GM18861 (cell line): ENCODE results near the gene GM2A.

Source experiments
- ATAC-seq: cut with Tn5 transposase; IDR thresholded peaks from one replicate; pipeline ENCODE4 v1.9.1; 2021; ENCODE audit not compliant: unreplicated experiment

GM2A gene

DNA sequence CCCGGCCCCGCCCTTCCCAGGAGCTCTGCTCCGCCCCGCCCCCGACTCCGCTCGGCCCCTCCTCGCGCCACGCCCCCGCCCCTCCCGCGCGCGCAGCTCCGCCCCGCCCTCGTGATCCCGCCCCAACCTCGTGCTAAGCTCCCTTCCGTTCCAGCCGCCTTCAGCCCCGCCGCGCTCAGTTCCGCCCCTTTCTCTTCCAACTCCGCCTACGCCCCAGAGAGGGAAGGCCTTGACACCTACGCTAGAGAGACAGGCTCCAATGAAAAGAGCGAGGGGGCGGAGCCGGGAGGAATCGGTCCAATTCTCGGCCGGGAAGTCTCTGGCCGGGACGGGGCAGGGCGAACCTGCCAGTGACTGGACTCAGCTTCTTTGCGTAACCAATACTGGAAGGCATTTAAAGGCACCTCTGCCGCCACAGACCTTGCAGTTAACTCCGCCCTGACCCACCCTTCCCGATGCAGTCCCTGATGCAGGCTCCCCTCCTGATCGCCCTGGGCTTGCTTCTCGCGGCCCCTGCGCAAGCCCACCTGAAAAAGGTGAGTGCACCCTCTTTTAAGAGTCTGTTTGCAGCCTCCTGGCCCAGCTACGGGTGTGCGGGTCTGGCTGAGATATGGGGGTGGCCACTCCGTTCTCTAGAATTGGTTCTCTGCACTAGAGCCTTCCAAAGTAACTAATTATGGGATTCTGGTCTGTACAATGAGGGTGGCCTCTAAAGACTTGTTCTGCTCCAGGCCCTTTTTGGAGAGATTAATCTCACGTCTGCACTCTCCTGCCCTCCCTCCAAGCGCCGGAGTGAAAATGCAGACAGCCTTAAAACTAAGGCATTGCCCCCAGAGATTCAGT is at the start of gene GM2A:
TSS of gene GM2A (plus strand) at position 424 of the 843 bp plus-strand sequence. CDS start at position 456, 32 bp downstream.
- ATAC-seq, result peak; percentile 78

DNA sequence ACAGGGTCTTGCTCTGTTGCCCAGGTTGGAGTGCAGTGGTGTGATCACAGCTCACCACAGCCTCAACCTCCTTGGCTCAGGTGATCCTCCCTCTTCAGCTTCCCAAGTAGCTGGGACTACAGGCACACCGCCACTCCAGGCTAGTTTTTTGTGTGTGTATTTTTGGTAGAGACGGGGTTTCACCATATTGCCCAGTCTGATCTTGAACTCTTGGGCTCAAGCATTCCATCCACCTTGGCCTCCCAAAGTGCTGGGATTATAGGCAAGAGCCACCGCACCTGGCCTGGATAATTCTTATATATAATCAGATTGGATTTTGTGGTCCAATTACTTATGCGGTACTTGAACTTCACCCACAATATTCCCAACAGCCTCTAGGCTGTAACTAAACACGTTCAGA is 48.9 kb upstream of the GM2A start:
- no peak for ATAC-seq

- no peak for ATAC-seq
Measured at GRCh38 chr5:151205411-151205810, 47.6 kb upstream of the GM2A start.

GRCh38 chr5:151208481-151208914 is 44.5 kb upstream of the GM2A start:
- no peak for ATAC-seq

DNA sequence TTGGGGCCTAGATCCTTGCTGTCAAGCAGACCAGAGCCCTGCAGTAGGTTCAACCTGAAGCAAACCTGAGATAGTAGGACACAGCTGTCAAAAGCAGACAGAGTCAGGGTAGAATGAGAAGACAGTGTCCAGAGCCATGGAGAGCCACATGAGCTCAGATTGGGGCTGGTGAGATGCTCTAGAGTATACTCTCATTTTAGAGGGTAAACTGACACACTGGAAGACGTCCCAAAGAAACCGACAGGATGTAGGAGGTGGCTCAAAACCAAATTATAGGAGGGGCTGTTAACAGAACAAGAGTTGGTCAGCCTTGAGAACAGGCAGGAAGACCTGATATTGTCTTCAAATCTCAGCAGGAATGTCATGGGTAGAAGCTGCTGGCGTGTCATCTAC is 40.6 kb upstream of the GM2A start:
- no peak for ATAC-seq

- ATAC-seq, result peak; percentile 71
Measured at GRCh38 chr5:151213803-151214613, 39.0 kb upstream of the GM2A start.

DNA sequence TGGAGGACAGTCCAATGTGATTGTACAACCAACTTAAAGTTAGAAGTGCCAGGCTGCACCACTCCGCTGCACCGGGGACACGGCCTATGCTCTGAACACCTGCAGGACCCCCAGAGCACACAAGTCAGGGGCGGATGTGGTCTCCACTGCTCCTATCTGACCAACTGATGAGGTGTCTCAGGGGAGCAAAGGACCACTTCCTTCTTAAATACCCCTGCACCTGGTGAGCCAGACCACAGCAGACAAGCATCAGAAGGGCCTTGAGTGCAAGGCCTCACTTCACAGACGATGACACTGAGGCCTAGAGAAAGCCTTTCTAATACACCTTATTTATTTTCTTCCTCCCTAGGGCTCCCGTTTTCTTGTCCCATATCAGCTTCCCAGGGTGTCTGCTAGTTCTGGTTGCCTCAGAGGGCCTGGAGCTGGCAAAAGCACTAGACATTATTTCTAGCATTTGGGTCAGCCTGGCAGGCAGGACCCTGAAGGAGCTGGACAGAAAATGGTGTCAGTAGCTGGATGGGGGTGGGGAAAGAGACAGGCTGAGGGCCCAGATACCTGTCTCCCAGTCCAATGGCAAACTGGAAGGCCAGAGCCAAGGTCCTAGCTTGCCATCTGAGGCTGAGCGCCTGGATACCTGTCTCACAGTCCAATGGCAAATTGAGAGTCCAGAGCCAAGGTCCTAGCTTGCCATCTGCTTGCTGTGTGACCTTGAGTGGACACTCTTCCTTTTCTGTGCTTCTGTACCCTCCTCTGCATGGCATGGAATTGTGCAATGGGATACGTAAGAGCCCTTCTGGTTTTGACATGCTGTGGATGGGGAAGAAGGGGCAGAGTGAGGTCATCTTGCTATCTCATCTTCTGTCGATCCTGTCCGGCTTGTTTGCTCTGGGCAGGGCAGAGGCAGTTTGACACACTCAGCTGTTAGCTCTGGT is 38.1 kb upstream of the GM2A start:
- ATAC-seq, result peak; percentile 43

GRCh38 chr5:151215546-151215880 is 37.5 kb upstream of the GM2A start:
- ATAC-seq, result no peak

GRCh38 chr5:151216781-151217180 is 36.2 kb upstream of the GM2A start:
- ATAC-seq, result no peak

DNA sequence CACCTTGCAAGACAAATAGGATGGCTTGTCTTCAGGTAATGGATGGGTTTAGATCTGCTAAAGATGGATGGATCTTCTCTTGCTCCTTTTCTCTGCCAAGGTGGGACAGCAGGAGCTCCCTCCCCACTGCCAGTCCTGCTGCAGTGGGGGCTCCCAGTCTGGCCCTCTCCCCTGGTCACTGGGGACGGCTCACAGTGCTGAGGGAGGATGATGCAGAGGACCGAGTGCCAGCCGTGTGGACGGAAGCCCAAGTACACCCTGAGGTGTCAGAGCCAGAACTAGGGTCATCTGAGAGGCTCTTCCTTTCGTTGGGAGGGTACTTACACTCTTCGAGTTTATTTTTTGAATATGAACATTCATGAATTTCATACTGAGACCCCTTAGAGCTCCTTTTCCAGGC is 34.8 kb upstream of the GM2A start:
- no peak for ATAC-seq

GRCh38 chr5:151219138-151219537 is 33.8 kb upstream of the GM2A start:
- ATAC-seq, result no peak

- no peak for ATAC-seq
Measured at GRCh38 chr5:151219789-151220188, 33.2 kb upstream of the GM2A start.

GRCh38 chr5:151221574-151221973 is 31.4 kb upstream of the GM2A start:
- no peak for ATAC-seq

DNA sequence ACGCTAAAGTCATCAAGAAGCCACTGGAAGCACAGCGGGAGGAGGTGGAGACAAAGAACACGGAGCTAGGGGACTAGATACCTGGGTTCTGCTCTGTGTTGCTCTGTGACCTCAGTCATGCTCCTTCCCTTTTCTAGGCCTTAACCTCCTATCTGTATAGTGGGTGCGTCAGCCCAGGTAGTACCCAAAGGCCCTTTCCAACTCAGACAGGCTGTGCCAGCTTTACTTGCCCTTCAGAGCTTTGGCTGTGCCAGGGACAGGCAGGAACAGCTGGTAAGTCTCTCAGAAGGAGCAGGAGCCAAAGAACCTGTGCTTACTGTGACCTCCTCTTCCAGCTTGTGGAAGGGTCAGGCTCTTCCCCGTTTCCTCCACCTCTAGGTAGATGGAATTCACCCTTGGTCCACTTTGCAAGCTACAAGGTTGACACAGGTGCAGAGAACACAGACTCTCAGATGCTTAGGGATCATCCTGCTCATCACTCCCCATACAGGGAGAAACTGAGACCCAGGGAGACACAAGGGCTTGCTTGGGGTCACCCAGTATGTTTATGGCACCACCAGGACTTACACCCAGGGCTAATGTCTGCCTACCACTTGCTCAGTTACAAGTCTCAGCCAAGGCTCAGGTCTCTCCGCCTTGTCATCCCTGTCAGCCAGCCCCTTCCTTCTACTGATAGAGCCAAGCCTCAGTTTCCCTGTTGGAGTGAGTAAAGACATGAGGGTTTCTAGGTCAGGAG is 30.8 kb upstream of the GM2A start:
- no peak for ATAC-seq

DNA sequence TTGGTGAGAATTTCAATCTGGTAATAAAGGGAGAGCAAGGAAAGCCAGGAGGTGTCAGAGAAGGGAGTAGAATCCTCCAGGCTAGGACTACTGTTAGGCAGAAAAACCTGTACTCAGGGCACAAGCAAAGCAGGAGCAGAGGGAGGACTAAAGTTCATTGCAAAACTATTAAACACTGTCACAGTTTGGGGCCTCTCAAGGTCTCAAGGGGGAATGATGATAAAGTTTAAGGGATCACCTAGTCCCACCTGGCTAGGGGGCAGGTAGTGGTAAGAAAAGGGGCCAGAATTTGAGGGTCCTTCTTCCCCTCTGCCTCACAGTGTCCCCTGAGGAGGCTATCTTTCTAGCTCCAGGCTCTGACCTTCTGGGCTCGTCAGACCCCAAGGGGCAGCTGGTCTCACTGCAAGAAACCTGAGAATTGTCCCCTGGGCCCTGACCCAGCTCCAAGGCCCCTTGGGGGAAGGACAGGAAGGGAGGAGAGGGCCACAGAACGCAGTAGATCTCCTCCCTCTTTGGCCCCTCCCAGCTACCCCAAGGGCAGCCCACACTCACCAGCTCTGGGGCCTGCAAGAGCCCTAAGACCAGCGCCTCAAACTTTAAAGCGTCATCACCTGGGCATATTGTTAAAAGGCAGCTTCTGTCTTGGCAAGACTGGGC is 30.1 kb upstream of the GM2A start:
- ATAC-seq, result peak; percentile 63

- ATAC-seq, result peak; percentile 48
Measured at GRCh38 chr5:151223447-151224264, 29.3 kb upstream of the GM2A start, which contains the start of gene CCDC69. TSS of gene CCDC69 (minus strand) at chr5:151224092. CDS start at chr5:151223970, 122 bp downstream.

DNA sequence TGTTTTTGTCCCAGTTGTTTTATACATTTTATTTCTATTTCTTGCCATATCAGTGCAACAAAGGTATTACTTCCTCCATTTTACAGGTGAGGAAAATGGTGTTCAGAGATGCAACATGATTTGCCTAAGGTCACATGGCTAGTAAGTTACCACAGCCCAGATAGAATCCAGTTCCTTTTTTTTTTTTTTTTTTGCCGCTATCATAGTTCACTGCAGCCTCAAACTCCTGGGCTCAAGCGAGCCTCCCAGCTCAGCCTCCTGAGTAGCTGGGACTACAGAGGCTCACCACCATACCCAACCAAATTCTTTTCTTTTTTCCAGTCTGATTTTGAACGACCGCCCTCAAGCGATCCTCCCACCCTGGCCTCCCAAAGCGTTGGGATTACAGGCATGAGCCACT is 28.6 kb upstream of the GM2A start:
- ATAC-seq, result no peak

DNA sequence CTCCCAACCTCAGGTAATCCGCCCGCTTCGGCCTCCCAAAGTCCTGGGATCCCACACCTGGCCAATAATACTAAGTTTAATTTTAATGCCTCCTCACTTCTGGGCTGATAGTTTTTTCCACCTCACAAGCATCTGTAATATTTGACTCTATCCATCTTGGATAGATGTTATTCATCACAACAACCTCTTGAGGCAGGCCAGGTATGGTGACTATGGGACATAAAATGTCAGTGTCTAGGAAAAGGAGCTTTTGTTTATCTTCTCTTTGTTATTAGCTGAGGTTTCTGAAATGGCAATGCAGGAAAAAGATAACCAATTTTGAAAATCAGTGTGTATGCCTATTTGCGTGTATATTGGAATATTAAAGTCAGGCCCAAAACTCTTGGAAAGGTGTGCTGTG is 27.9 kb upstream of the GM2A start:
- no peak for ATAC-seq

- ATAC-seq, result no peak
Measured at GRCh38 chr5:151225475-151225874, 27.5 kb upstream of the GM2A start.
